Endothelial cell of hepatic sinusoid (primary cell): ENCODE results near the gene IFIT3.

Source experiments
- in situ Hi-C: cut with HindIII; loops from 2 replicates; pipeline ENCODE4 v1.10.0; 2017; ENCODE audit warnings: low sequenced_read_pairs

IFIT3 gene

GRCh38 chr10:89355394-89355931 lies 27.7 kb downstream of the IFIT3 start:
- in situ Hi-C loops, result no loop called here

GRCh38 chr10:89357096-89357495 lies 29.3 kb downstream of the IFIT3 start:
- in situ Hi-C loops, result no loop called here

- in situ Hi-C loops, result no loop called here
Observed at GRCh38 chr10:89357975-89358374, 30.2 kb downstream of the IFIT3 start.

GRCh38 chr10:89360157-89360556 lies 32.4 kb downstream of the IFIT3 start:
- in situ Hi-C loops, result no loop called here

- in situ Hi-C loops, result no loop called here
Observed at GRCh38 chr10:89362929-89363328, 35.1 kb downstream of the IFIT3 start.

- in situ Hi-C loops, result no loop called here
Observed at GRCh38 chr10:89363729-89364442, 36.1 kb downstream of the IFIT3 start.

- in situ Hi-C loops, result no loop called here
Observed at GRCh38 chr10:89364531-89364930, 36.7 kb downstream of the IFIT3 start.

- in situ Hi-C loops, result no loop called here
Observed at GRCh38 chr10:89367529-89367928, 39.7 kb downstream of the IFIT3 start.

- in situ Hi-C loops, result no loop called here
Observed at GRCh38 chr10:89368129-89368528, 40.3 kb downstream of the IFIT3 start.

- in situ Hi-C loops, result loop anchor here (5.0 kb wide), 1 partner anchor 102 kb away; no protein-coding TSS in a partner anchor
Observed at GRCh38 chr10:89369156-89370105, 41.6 kb downstream of the IFIT3 start.

GRCh38 chr10:89371079-89371478 lies 43.3 kb downstream of the IFIT3 start:
- in situ Hi-C loops, result loop anchor here (5.0 kb wide), 1 partner anchor 104 kb away; no protein-coding TSS in a partner anchor

GRCh38 chr10:89371987-89372386 lies 44.2 kb downstream of the IFIT3 start:
- in situ Hi-C loops, result loop anchor here (5.0 kb wide), 1 partner anchor 105 kb away; no protein-coding TSS in a partner anchor

GRCh38 chr10:89373916-89374711 lies 46.3 kb downstream of the IFIT3 start:
- in situ Hi-C loops, result loop anchor here (5.0 kb wide), 1 partner anchor 107 kb away; no protein-coding TSS in a partner anchor

GRCh38 chr10:89374713-89375141 lies 46.9 kb downstream of the IFIT3 start:
- in situ Hi-C loops, result loop anchor here (5.0 kb wide), 1 partner anchor 107 kb away; no protein-coding TSS in a partner anchor

GRCh38 chr10:89377705-89378637 lies 50.2 kb downstream of the IFIT3 start, which contains the start of gene IFIT1B:
IFIT1B (plus strand) TSS chr10:89378056; CDS start chr10:89378136, 80 bp downstream.
- in situ Hi-C loops, result no loop called here

- in situ Hi-C loops, result no loop called here
Observed at GRCh38 chr10:89379103-89379502, 51.3 kb downstream of the IFIT3 start.

- in situ Hi-C loops, result loop anchor here (5.0 kb wide), 1 partner anchor 75 kb away; no protein-coding TSS in a partner anchor
Observed at GRCh38 chr10:89382757-89383156, 55.0 kb downstream of the IFIT3 start.

- in situ Hi-C loops, result loop anchor here (5.0 kb wide), 1 partner anchor 77 kb away; no protein-coding TSS in a partner anchor
Observed at GRCh38 chr10:89384474-89385340, 56.9 kb downstream of the IFIT3 start.
